AG04449 (cell line): ENCODE results near the gene ABCC8.

Experiments
- CTCF ChIA-PET: fragments of 350-600 bp; formaldehyde crosslinking; extraction: SDS; loops from one replicate; lab custom pipeline; 2021; ENCODE audit warnings: antibody characterized with exemption; lab: Yijun Ruan, JAX
- POLR2A ChIA-PET: fragments of 400-600, 350-600 bp; formaldehyde crosslinking; extraction: SDS; loops from one replicate; lab custom pipeline; 2020; ENCODE audit warnings: antibody characterized with exemption, inconsistent platforms; lab: Yijun Ruan, JAX
- DNase-seq: peaks from one replicate; pipeline ENCODE4 v3.0.0-alpha.2; 2010; ENCODE audit warnings: low read depth, low spot score
- H3K4me3 ChIP-seq: 2 replicates; pipeline ENCODE4 v1.5.1; 2011; ENCODE audit warnings: low read depth, mild to moderate bottlenecking, control low read depth, low read length
- TF ChIP-seq, protein P1 (sequence below): IDR thresholded peaks from one replicate; pipeline ENCODE4 v1.5.1; 2011; ENCODE audit warnings: mild to moderate bottlenecking, moderate library complexity, low read length, control low read depth, inconsistent platforms; ENCODE audit not compliant: insufficient read depth; ENCODE audit errors: missing control alignments

Gene ABCC8

DNA sequence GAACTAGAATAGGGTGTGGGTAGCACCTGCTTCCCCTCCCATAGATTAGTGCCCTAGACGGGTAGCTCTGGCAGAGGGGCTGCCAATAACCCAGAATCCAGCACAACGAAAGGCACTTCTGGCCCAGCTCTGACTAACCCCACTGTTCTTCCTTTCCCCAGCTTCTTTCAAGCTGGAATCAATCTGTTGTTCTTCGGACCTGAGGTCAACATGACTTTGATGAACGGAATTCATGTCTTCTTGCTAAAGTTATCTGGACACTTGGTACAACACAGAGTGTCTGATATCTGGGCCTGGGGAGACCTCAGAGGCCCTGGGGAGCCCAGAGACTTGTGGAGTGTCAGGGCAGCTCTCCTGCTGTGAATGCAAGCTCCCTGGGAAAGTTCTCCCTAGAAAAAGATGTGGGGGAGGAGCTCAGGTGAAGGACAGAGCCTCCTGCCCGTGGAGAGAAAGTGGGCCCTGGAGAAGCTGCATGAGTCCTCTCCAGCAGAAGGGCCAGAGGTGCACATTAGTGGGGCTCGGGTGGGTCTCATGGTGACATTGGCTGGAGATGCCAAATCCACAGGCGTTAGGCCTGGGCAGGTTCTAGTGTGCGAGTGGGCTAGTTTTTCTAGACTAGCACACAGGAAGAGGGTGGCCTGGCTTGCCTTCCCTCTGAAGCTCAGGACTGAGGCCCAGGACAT is 94.5 kb downstream of the ABCC8 start:
- TF ChIP-seq, protein P1, sequence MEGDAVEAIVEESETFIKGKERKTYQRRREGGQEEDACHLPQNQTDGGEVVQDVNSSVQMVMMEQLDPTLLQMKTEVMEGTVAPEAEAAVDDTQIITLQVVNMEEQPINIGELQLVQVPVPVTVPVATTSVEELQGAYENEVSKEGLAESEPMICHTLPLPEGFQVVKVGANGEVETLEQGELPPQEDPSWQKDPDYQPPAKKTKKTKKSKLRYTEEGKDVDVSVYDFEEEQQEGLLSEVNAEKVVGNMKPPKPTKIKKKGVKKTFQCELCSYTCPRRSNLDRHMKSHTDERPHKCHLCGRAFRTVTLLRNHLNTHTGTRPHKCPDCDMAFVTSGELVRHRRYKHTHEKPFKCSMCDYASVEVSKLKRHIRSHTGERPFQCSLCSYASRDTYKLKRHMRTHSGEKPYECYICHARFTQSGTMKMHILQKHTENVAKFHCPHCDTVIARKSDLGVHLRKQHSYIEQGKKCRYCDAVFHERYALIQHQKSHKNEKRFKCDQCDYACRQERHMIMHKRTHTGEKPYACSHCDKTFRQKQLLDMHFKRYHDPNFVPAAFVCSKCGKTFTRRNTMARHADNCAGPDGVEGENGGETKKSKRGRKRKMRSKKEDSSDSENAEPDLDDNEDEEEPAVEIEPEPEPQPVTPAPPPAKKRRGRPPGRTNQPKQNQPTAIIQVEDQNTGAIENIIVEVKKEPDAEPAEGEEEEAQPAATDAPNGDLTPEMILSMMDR = no peak
- H3K4me3 ChIP-seq = no peak overlapping the region
- ChIA-PET POLR2A (no interaction called here), CTCF (interaction anchor here (0.8 to 7.3 kb wide), 13 partner anchors 11 to 591 kb away, joined by 3 to 116 read pairs (median 9); no protein-coding TSS in a partner anchor)
- DNase-seq = no peak

DNA sequence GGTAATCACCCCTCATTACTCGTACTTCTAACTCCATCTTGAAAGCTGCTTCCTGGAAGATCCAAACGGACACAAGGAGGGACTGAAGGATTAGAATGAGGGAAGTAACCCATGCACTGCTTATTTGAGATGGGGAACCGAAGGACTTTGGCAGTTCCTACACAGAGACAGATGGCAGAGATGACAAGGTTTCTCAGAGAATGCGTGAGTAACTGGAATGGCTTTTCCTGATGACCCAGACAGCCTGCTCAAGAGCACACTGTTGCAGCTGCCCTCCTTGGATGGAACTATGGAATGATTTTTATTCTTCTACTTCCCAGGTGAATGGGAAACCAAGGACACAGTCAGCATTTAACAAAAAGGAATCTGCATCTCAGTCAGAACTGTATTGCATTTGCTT is 95.5 kb downstream of the ABCC8 start:
- CTCF ChIA-PET = interaction anchor here (1.0 to 7.3 kb wide), 4 partner anchors 27 to 151 kb away, joined by 4 to 116 read pairs (median 56); no protein-coding TSS in a partner anchor
- no peak overlapping the region for H3K4me3 ChIP-seq
- POLR2A ChIA-PET = no interaction called here
- TF ChIP-seq, protein P1 = no peak
- no peak for DNase-seq

GRCh38 chr11:17379383-17380180 is 97.1 kb downstream of the ABCC8 start:
- no peak for DNase-seq
- no peak overlapping the region for H3K4me3 ChIP-seq
- TF ChIP-seq, protein P1 = no peak
- ChIA-PET POLR2A (no interaction called here), CTCF (interaction anchor here (0.8 to 6.2 kb wide), 4 partner anchors 13 to 126 kb away, joined by 3 to 116 read pairs (median 26); no protein-coding TSS in a partner anchor)

DNA sequence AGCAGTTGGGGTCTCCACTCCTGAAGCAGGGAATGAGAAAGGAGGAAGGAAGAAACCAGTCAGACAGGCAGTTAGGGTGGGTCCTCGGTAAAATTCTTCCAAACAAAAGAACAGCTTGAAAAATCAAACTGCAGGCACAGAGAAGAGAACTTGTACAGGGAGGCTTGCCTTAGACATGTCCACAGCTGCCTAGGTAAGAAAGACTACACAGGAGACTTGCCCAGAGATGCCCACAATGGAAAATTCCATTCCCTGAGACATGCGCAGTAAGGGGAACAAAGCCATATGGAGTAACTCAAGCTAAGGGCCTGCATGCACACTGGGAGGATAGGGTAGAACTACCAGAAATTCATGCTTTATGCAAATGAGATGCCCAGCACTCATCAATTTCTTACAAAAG is 98.0 kb downstream of the ABCC8 start:
- POLR2A ChIA-PET = no interaction called here
- TF ChIP-seq, protein P1 = no peak

DNA sequence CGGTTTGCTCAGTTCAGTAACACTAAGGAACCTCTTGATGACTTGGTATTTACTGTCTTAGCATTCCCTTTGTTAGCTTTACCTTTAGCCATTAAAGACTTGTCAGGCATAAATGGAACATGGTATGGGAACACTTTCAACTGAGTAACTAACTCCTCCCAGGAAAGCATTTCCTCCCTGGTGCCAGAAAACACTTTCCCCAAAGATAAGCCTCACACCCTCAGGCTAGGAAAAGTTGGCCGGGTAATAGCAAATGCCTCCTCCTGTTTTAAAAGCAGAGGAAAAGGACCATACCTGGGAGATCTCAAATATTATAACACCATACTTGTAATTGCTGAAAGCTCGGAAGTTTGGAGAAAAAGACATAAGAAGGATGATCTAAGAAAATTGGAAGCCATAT is 100.2 kb downstream of the ABCC8 start:
- POLR2A ChIA-PET = no interaction called here
- TF ChIP-seq, protein P1 = no peak
- no peak for DNase-seq
- CTCF ChIA-PET = interaction anchor here (1.0 to 1.4 kb wide), 4 partner anchors 8 to 128 kb away, joined by 3 to 4 read pairs (median 4); no protein-coding TSS in a partner anchor
- H3K4me3 ChIP-seq = no peak overlapping the region

More for the DNA sequence above, 98.0 kb downstream of the ABCC8 start:
- CTCF ChIA-PET = interaction anchor here (1.5 to 2.1 kb wide), 3 partner anchors 11 to 24 kb away, joined by 4 to 9 read pairs (median 8); partner anchors contain the start of gene KCNJ11
- no peak for DNase-seq
- no peak overlapping the region for H3K4me3 ChIP-seq
